HCT116 (cell line): ENCODE measurements around the gene DLEU7. TPM values are rescaled to one million over a fixed set of nuclear protein-coding genes. Genes with fewer than 3 reads are reported as not detected.

ENCODE experiments used
- ATAC-seq: fragments of 200-7000 bp; cut with Tn5 transposase; 2 replicates; pipeline ENCODE4 v1.9.1; 2020; ENCODE audit warnings: mild to moderate bottlenecking, moderate library complexity
- BruUV-seq: library from RNA; stranded (reverse); fragments of 400-500 nt; replicated peaks from 2 replicates; lab custom pipeline; 2021; lab: Mats Ljungman, UMichigan
- CTCF ChIA-PET: fragments of 300-600 bp; sonication (Branson Sonifier 250); formaldehyde crosslinking; loops from one replicate; lab custom pipeline; 2021; ENCODE audit warnings: antibody characterized with exemption; lab: Charles Lee
- POLR2A ChIA-PET: fragments of 300-600, 350-600 bp; sonication (Branson Sonifier 250); formaldehyde crosslinking; loops from one replicate; lab custom pipeline; 2021; ENCODE audit warnings: antibody characterized with exemption; lab: Charles Lee
- RAD21 ChIA-PET, 2 experiments: fragments of 300-600 bp; sonication (Branson Sonifier 250); formaldehyde crosslinking; loops; one replicate each; lab custom pipeline; 2023; ENCODE audit warnings: low total read pairs in 2 of 2; ENCODE audit not compliant: uncharacterized antibody in 2 of 2, unreplicated experiment in 2 of 2, low non-redundant PET in 1 of 2; lab: Charles Lee
- DNase-seq: peaks from one replicate; pipeline ENCODE4 v3.0.0-alpha.2; 2010; ENCODE audit warnings: low read depth, low spot score
- H2AFZ ChIP-seq: fragments of 200-600 bp; shearing (Covaris generic), sonication (generic); 2 replicates; pipeline ENCODE4 v1.6.1; 2017; ENCODE audit warnings: low read depth, mixed run types, mixed read lengths, antibody characterized with exemption, low read length; ENCODE audit not compliant: poor library complexity, severe bottlenecking
- H3K27ac ChIP-seq: 2 replicates; pipeline ENCODE4 v1.5.1; 2012; ENCODE audit warnings: low read depth, low read length
- H3K27me3 ChIP-seq: fragments of 200-600 bp; sonication (generic); 2 replicates; pipeline ENCODE4 v1.6.1; 2016; ENCODE audit warnings: mixed run types, low read length, mixed read lengths; ENCODE audit not compliant: insufficient read depth
- H3K36me3 ChIP-seq, 2 experiments: fragments of 200-500 bp in 1 of 2; fragments of 200-600 bp in 1 of 2; sonication (Bioruptor generic) in 1 of 2; sonication (generic) in 1 of 2; 2 replicates each; pipeline versions ENCODE4 v1.5.1 to v1.6.1; 2014 to 2016; ENCODE audit warnings: low read length in 2 of 2, inconsistent platforms in 1 of 2, mixed read lengths in 1 of 2, mixed run types in 1 of 2; ENCODE audit not compliant: insufficient read depth in 2 of 2, control insufficient read depth in 1 of 2
- H3K4me1 ChIP-seq, 2 experiments: fragments of 200-600 bp in 1 of 2; sonication (generic) in 1 of 2; 2 replicates each; pipeline versions ENCODE4 v1.5.1 to v1.6.1; 2012 to 2017; ENCODE audit warnings: low read length in 2 of 2, inconsistent platforms in 1 of 2, mild to moderate bottlenecking in 1 of 2, mixed read lengths in 1 of 2, mixed run types in 1 of 2, moderate library complexity in 1 of 2; ENCODE audit not compliant: insufficient read depth in 2 of 2, control insufficient read depth in 1 of 2
- H3K4me2 ChIP-seq: fragments of 200-600 bp; sonication (generic); 2 replicates; pipeline ENCODE4 v1.6.1; 2017; ENCODE audit warnings: mixed run types, low read length, mixed read lengths
- H3K4me3 ChIP-seq, 2 experiments: fragments of 200-600 bp in 1 of 2; sonication (generic) in 1 of 2; replicated peaks in 1 of 2; 2 replicates each; pipeline ENCODE4 v1.5.1; 2011 to 2016; ENCODE audit warnings: low read length in 2 of 2, control low read depth in 1 of 2, low read depth in 1 of 2, mild to moderate bottlenecking in 1 of 2, mixed read lengths in 1 of 2, mixed run types in 1 of 2
- H3K79me2 ChIP-seq: fragments of 200-600 bp; sonication (generic); 2 replicates; pipeline ENCODE4 v1.6.1; 2017; ENCODE audit warnings: mild to moderate bottlenecking, mixed run types, low read length, moderate library complexity, mixed read lengths; ENCODE audit not compliant: insufficient read depth
- H3K9ac ChIP-seq: fragments of 200-600 bp; sonication (generic); 2 replicates; pipeline ENCODE4 v1.6.1; 2016; ENCODE audit warnings: low read length, mixed read lengths
- H3K9me2 ChIP-seq: fragments of 200-600 bp; sonication (generic), shearing (Covaris generic); 2 replicates; pipeline ENCODE4 v1.6.1; 2017; ENCODE audit warnings: mixed run types, mild to moderate bottlenecking, moderate library complexity; ENCODE audit not compliant: insufficient read depth
- H3K9me3 ChIP-seq, 2 experiments: fragments of 200-500 bp in 1 of 2; fragments of 200-600 bp in 1 of 2; sonication (Bioruptor generic) in 1 of 2; sonication (generic) in 1 of 2; 2 replicates each; pipeline ENCODE4 v1.6.1; 2014 to 2017; ENCODE audit warnings: low read length in 2 of 2, mixed read lengths in 2 of 2, inconsistent platforms in 1 of 2, low read depth in 1 of 2, mild to moderate bottlenecking in 1 of 2, mixed run types in 1 of 2, moderate library complexity in 1 of 2; ENCODE audit not compliant: control insufficient read depth in 1 of 2, insufficient read depth in 1 of 2
- H4K20me1 ChIP-seq: fragments of 200-600 bp; sonication (generic), shearing (Covaris generic); 2 replicates; pipeline ENCODE4 v1.6.1; 2017; ENCODE audit warnings: mixed run types, mild to moderate bottlenecking, moderate library complexity; ENCODE audit not compliant: insufficient read depth
- CBX3 ChIP-seq: IDR thresholded peaks from 2 replicates; pipeline ENCODE4 v1.6.1; 2012; ENCODE audit warnings: low read depth
- EGR1 ChIP-seq: IDR thresholded peaks from 2 replicates; pipeline ENCODE4 v1.6.1; 2012; ENCODE audit warnings: low read depth
- ELF1 ChIP-seq: IDR thresholded peaks from 2 replicates; pipeline ENCODE4 v1.6.1; 2012; ENCODE audit warnings: low read depth, borderline replicate concordance
- EZH2phosphoT487 ChIP-seq: fragments of 200-600 bp; IDR thresholded peaks from 2 replicates; pipeline ENCODE4 v1.6.1; 2018; ENCODE audit warnings: antibody characterized with exemption, borderline replicate concordance
- POLR2A ChIP-seq: IDR thresholded peaks from 2 replicates; pipeline ENCODE4 v1.7.0; 2011; ENCODE audit warnings: borderline replicate concordance; ENCODE audit not compliant: insufficient read depth, insufficient read length; ENCODE audit errors: extremely low read depth
- POLR2AphosphoS5 ChIP-seq: IDR thresholded peaks from 2 replicates; pipeline ENCODE4 v1.6.1; 2011; ENCODE audit warnings: mild to moderate bottlenecking, low read depth, low read length, moderate library complexity
- RAD21 ChIP-seq: IDR thresholded peaks from 2 replicates; pipeline ENCODE4 v1.6.1; 2012; ENCODE audit warnings: low read depth, mild to moderate bottlenecking
- SIN3A ChIP-seq: IDR thresholded peaks from 2 replicates; pipeline ENCODE4 v1.6.1; 2012; ENCODE audit warnings: low read depth
- SP1 ChIP-seq: IDR thresholded peaks from 2 replicates; pipeline ENCODE4 v1.6.1; 2012; ENCODE audit warnings: low read depth
- SRF ChIP-seq: IDR thresholded peaks from 2 replicates; pipeline ENCODE4 v1.6.1; 2012; ENCODE audit warnings: low read depth
- TCF7L2 ChIP-seq: IDR thresholded peaks from 2 replicates; pipeline ENCODE4 v1.7.0; 2011; ENCODE audit warnings: borderline replicate concordance, inconsistent platforms; ENCODE audit not compliant: insufficient read depth, insufficient read length; ENCODE audit errors: extremely low read depth
- ZFX ChIP-seq: fragments of 450-650 bp; IDR thresholded peaks from 2 replicates; pipeline ENCODE4 v1.6.1; 2017
- intact Hi-C: fragments of 100-400 bp; cut with micrococcal nuclease; formaldehyde crosslinking; loops from 2 replicates; pipeline ENCODE4 v1.10.0; 2022
- total RNA-seq: library from RNA; stranded (reverse); gene quantifications from one replicate; pipeline ENCODE4 v1.2.1, GENCODE V29; 2021; ENCODE audit not compliant: unreplicated experiment
- TF ChIP-seq, protein P1 (sequence below): IDR thresholded peaks from 2 replicates; pipeline ENCODE4 v1.6.1; 2011; ENCODE audit warnings: mild to moderate bottlenecking, low read length, moderate library complexity; ENCODE audit not compliant: insufficient replicate concordance; ENCODE audit errors: extremely low read depth
- TF ChIP-seq, protein P2 (sequence below): IDR thresholded peaks from 2 replicates; pipeline ENCODE4 v1.6.1; 2012; ENCODE audit warnings: low read depth
- TF ChIP-seq, protein P3 (sequence below), 3 experiments: fragments of 200-600 bp in 1 of 3; sonication (generic) in 1 of 3; IDR thresholded peaks in 2 of 3; conservative IDR thresholded peaks in 1 of 3; 2 replicates each; pipeline ENCODE4 v1.5.1; 2012 to 2017; ENCODE audit warnings: low read depth in 2 of 3, low read length in 2 of 3, antibody characterized with exemption in 1 of 3, borderline replicate concordance in 1 of 3, control low read depth in 1 of 3, mild to moderate bottlenecking in 1 of 3, mixed read lengths in 1 of 3, mixed run types in 1 of 3, moderate library complexity in 1 of 3; ENCODE audit not compliant: insufficient read depth in 1 of 3

Gene DLEU7
- total RNA-seq, 1 experiment from 2014 or later: not detected

DNA sequence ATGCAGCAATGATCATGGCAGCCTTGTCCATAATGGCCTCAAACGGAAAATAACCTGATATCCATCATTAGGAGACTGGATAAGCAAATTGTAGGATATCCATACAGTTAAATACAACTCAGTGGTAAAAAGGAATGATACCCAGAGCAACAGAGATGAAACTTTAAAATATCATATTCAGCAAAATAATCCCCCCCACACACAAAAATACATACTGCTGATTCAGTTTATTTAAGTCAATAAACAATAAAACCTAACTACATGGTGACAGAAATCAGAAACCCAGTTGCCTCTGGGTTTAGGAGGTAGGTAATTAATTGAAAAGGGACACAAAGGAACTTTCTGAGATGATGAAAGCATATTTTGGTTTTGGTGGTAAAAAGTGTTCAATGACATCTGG is 27.9 kb upstream of the DLEU7 start:
- intact Hi-C loops: no loop called here
- Histone ChIP-seq H3K4me1 (no peaks in the 10 kb centered on the region), H3K4me3 (no peak overlapping the region), H3K9me2 (no peaks in the 10 kb centered on the region), H3K9ac (no peak overlapping the region), H3K27me3 (no peaks in the 10 kb centered on the region), H3K79me2 (no peaks in the 10 kb centered on the region), H3K4me2 (no peak overlapping the region), H3K36me3 (no peaks in the 10 kb centered on the region), H3K9me3 (no peaks in the 10 kb centered on the region), H3K27ac (no peak overlapping the region), H4K20me1 (no peaks in the 10 kb centered on the region), H2AFZ (no peak overlapping the region)
- ChIA-PET CTCF (no interaction called here), POLR2A (no interaction called here), RAD21 (no interaction called here)
- ATAC-seq (no peak), DNase-seq (no peak)
- no peak for TF ChIP-seq ELF1
- TF ChIP-seq, protein P1, sequence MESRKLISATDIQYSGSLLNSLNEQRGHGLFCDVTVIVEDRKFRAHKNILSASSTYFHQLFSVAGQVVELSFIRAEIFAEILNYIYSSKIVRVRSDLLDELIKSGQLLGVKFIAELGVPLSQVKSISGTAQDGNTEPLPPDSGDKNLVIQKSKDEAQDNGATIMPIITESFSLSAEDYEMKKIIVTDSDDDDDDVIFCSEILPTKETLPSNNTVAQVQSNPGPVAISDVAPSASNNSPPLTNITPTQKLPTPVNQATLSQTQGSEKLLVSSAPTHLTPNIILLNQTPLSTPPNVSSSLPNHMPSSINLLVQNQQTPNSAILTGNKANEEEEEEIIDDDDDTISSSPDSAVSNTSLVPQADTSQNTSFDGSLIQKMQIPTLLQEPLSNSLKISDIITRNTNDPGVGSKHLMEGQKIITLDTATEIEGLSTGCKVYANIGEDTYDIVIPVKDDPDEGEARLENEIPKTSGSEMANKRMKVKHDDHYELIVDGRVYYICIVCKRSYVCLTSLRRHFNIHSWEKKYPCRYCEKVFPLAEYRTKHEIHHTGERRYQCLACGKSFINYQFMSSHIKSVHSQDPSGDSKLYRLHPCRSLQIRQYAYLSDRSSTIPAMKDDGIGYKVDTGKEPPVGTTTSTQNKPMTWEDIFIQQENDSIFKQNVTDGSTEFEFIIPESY: no peak
- no peak for TF ChIP-seq EGR1
- no peak for TF ChIP-seq ZFX
- no peak for TF ChIP-seq SRF
- TF ChIP-seq POLR2A: no peak
- no peak for TF ChIP-seq SP1
- TF ChIP-seq, protein P2, sequence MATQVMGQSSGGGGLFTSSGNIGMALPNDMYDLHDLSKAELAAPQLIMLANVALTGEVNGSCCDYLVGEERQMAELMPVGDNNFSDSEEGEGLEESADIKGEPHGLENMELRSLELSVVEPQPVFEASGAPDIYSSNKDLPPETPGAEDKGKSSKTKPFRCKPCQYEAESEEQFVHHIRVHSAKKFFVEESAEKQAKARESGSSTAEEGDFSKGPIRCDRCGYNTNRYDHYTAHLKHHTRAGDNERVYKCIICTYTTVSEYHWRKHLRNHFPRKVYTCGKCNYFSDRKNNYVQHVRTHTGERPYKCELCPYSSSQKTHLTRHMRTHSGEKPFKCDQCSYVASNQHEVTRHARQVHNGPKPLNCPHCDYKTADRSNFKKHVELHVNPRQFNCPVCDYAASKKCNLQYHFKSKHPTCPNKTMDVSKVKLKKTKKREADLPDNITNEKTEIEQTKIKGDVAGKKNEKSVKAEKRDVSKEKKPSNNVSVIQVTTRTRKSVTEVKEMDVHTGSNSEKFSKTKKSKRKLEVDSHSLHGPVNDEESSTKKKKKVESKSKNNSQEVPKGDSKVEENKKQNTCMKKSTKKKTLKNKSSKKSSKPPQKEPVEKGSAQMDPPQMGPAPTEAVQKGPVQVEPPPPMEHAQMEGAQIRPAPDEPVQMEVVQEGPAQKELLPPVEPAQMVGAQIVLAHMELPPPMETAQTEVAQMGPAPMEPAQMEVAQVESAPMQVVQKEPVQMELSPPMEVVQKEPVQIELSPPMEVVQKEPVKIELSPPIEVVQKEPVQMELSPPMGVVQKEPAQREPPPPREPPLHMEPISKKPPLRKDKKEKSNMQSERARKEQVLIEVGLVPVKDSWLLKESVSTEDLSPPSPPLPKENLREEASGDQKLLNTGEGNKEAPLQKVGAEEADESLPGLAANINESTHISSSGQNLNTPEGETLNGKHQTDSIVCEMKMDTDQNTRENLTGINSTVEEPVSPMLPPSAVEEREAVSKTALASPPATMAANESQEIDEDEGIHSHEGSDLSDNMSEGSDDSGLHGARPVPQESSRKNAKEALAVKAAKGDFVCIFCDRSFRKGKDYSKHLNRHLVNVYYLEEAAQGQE: no peak
- no peak for TF ChIP-seq SIN3A
- TF ChIP-seq POLR2AphosphoS5: no peak
- no peak for TF ChIP-seq RAD21
- TF ChIP-seq EZH2phosphoT487: no peak
- no peak for TF ChIP-seq CBX3
- TF ChIP-seq, protein P3, sequence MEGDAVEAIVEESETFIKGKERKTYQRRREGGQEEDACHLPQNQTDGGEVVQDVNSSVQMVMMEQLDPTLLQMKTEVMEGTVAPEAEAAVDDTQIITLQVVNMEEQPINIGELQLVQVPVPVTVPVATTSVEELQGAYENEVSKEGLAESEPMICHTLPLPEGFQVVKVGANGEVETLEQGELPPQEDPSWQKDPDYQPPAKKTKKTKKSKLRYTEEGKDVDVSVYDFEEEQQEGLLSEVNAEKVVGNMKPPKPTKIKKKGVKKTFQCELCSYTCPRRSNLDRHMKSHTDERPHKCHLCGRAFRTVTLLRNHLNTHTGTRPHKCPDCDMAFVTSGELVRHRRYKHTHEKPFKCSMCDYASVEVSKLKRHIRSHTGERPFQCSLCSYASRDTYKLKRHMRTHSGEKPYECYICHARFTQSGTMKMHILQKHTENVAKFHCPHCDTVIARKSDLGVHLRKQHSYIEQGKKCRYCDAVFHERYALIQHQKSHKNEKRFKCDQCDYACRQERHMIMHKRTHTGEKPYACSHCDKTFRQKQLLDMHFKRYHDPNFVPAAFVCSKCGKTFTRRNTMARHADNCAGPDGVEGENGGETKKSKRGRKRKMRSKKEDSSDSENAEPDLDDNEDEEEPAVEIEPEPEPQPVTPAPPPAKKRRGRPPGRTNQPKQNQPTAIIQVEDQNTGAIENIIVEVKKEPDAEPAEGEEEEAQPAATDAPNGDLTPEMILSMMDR (IDR thresholded peaks at IDR 0.05 in 2 of 3, conservative IDR thresholded peaks at IDR 0.05 in 1 of 3; ENCODE audit: borderline replicate concordance in 1 of 3, insufficient read depth in 1 of 3, low read depth in 2 of 3, low read length in 2 of 3): no peak
- no peak for TF ChIP-seq TCF7L2
- no TSS peak for BruUV-seq
